GM12801 (cell line): ENCODE measurements around the gene SH3BP4.

Source experiments
- TF ChIP-seq, protein P1 (sequence below): IDR thresholded peaks from one replicate; pipeline ENCODE4 v1.5.1; 2011; ENCODE audit warnings: control low read depth; ENCODE audit not compliant: insufficient read length; ENCODE audit errors: extremely low read depth

SH3BP4 gene

GRCh38 chr2:235083822-235084221 lies 132.0 kb downstream of the SH3BP4 start:
- TF ChIP-seq, protein P1, sequence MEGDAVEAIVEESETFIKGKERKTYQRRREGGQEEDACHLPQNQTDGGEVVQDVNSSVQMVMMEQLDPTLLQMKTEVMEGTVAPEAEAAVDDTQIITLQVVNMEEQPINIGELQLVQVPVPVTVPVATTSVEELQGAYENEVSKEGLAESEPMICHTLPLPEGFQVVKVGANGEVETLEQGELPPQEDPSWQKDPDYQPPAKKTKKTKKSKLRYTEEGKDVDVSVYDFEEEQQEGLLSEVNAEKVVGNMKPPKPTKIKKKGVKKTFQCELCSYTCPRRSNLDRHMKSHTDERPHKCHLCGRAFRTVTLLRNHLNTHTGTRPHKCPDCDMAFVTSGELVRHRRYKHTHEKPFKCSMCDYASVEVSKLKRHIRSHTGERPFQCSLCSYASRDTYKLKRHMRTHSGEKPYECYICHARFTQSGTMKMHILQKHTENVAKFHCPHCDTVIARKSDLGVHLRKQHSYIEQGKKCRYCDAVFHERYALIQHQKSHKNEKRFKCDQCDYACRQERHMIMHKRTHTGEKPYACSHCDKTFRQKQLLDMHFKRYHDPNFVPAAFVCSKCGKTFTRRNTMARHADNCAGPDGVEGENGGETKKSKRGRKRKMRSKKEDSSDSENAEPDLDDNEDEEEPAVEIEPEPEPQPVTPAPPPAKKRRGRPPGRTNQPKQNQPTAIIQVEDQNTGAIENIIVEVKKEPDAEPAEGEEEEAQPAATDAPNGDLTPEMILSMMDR, result no peak

GRCh38 chr2:235084424-235084823 lies 132.6 kb downstream of the SH3BP4 start:
- TF ChIP-seq, protein P1, result no peak

DNA sequence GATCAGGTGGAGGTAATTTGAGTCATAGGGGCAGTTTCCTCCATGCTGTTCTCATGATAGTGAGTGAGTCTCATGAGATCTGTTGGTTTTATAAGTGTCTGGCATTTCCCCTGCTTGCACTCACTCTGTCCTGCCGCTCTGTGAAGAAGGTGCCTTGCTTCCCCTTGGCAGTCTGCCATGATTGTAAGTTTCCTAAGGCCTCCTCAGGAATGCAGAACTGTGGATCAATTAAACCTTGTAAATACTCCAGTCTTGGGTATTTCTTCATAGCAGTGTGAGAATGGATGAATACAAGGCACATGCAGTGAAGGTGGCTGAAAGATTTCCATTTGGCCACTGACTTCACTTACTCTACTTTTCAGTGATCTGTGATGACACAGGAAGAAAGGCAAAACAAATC lies 133.7 kb downstream of the SH3BP4 start:
- TF ChIP-seq, protein P1, result no peak

GRCh38 chr2:235086481-235087184 lies 134.8 kb downstream of the SH3BP4 start:
- TF ChIP-seq, protein P1, result no peak

- TF ChIP-seq, protein P1, result no peak
Observed at GRCh38 chr2:235087832-235088495, 136.1 kb downstream of the SH3BP4 start.

- TF ChIP-seq, protein P1, result no peak
Observed at GRCh38 chr2:235088496-235088921, 136.7 kb downstream of the SH3BP4 start.

- TF ChIP-seq, protein P1, result no peak
Observed at GRCh38 chr2:235091421-235091820, 139.6 kb downstream of the SH3BP4 start.
